Tibial nerve (tissue), 4 donors: ENCODE measurements around the gene AASDH. TPM values are rescaled to one million over a fixed set of nuclear protein-coding genes. Genes with fewer than 3 reads are reported as not detected.

Source experiments
- DNase-seq, 2 donors: peaks; one replicate each; pipeline ENCODE4 v3.0.0-alpha.2; 2019; ENCODE audit warnings: low spot score in 2 of 2
- H3K27ac ChIP-seq, 4 donors: fragments of 200-600 bp; sonication (generic) in 3 of 4; one replicate each; pipeline ENCODE4 v1.5.1; 2017 to 2019; ENCODE audit warnings: mild to moderate bottlenecking in 1 of 4
- H3K27me3 ChIP-seq, 2 donors: fragments of 200-600 bp; sonication (generic) in 1 of 2; one replicate each; pipeline versions ENCODE4 v1.5.1 to v1.6.0; 2017 to 2019
- H3K36me3 ChIP-seq, 3 donors: fragments of 200-600 bp; sonication (generic); one replicate each; pipeline ENCODE4 v1.5.1; 2018 to 2019
- H3K4me1 ChIP-seq, 4 donors: fragments of 200-600 bp; sonication (generic) in 3 of 4; one replicate each; pipeline ENCODE4 v1.5.1; 2017 to 2019
- H3K4me3 ChIP-seq, 4 donors: fragments of 200-600 bp; sonication (generic) in 3 of 4; one replicate each; pipeline ENCODE4 v1.5.1; 2017 to 2019; ENCODE audit warnings: mild to moderate bottlenecking in 1 of 4, moderate library complexity in 1 of 4
- H3K9me3 ChIP-seq, 4 donors: fragments of 200-600 bp; sonication (generic) in 3 of 4; one replicate each; pipeline ENCODE4 v1.5.1; 2017 to 2019
- CTCF ChIP-seq, 5 experiments: fragments of 200-600 bp in 3 of 5; fragments of 450-650 bp in 2 of 5; sonication (generic) in 3 of 5; IDR thresholded peaks; one replicate each; pipeline ENCODE4 v1.5.1; 2016 to 2019; ENCODE audit warnings: antibody characterized with exemption in 5 of 5, mild to moderate bottlenecking in 3 of 5, moderate library complexity in 2 of 5
- EP300 ChIP-seq, 2 donors: sonication (generic); formaldehyde crosslinking; IDR thresholded peaks; one replicate each; pipeline ENCODE4 v1.6.1; 2017; ENCODE audit warnings: antibody characterized with exemption in 2 of 2, mild to moderate bottlenecking in 1 of 2
- POLR2A ChIP-seq, 2 donors: fragments of 450-650 bp; IDR thresholded peaks; one replicate each; pipeline ENCODE4 v1.6.1; 2017; ENCODE audit warnings: antibody characterized with exemption in 2 of 2, mild to moderate bottlenecking in 2 of 2, moderate library complexity in 2 of 2
- WGBS, 2 donors: methylation state at CpG; one replicate each; pipeline ENCODE4 v1.1.5; 2018; 5-methylcytosine and 5-hydroxymethylcytosine counted together
- total RNA-seq, 4 donors: library from RNA; depleted of rRNA; stranded (reverse); fragments of >200 nt; gene quantifications; one replicate each; pipeline ENCODE4 v1.1.0, GENCODE V29; 2016

AASDH gene
- total RNA-seq, 4 donors from 2014 or later = 8.4 to 15.3 (median 12.3) TPM

- Histone ChIP-seq H3K27me3 (no peaks in the 10 kb centered on the region), H3K27ac (no peak overlapping the region), H3K4me3 (no peak overlapping the region), H3K36me3 (no peaks in the 10 kb centered on the region), H3K9me3 (peaks cover 0 to 3% (median 0%) of the 10 kb centered on the region in 4 donors), H3K4me1 (no peaks in the 10 kb centered on the region)
- 31 to 36% methylated on average over 2 of the region's 2 CpGs for WGBS, 2 donors
- TF ChIP-seq POLR2A (IDR thresholded peaks at IDR 0.05) (no peak), CTCF (IDR thresholded peaks at IDR 0.05) (no peak), EP300 (IDR thresholded peaks at IDR 0.05) (no peak)
- DNase-seq = no peak
These were observed 56.6 kb downstream of the AASDH start for GRCh38 chr4:56330691-56331090.

GRCh38 chr4:56326363-56326762, 60.9 kb downstream of the AASDH start:
- 47 to 67% methylated on average over 2 of the region's 2 CpGs for WGBS, 2 donors
- Histone ChIP-seq H3K9me3 (no peaks in the 10 kb centered on the region), H3K4me3 (no peak overlapping the region), H3K27me3 (no peaks in the 10 kb centered on the region), H3K4me1 (peaks cover 0 to 4% (median 0%) of the 10 kb centered on the region in 4 donors), H3K36me3 (no peaks in the 10 kb centered on the region), H3K27ac (no peak overlapping the region)
- no peak for DNase-seq
- no peak for TF ChIP-seq EP300 (IDR thresholded peaks at IDR 0.05)
- TF ChIP-seq POLR2A (IDR thresholded peaks at IDR 0.05) = no peak
- no peak for TF ChIP-seq CTCF (IDR thresholded peaks at IDR 0.05)

- no peak overlapping the region for H3K4me3 ChIP-seq
- H3K27ac ChIP-seq = no peak overlapping the region
- no peak for DNase-seq
- H3K4me1 ChIP-seq = peaks cover 0 to 6% (median 0%) of the 10 kb centered on the region in 4 donors
- H3K27me3 ChIP-seq = no peaks in the 10 kb centered on the region
- H3K36me3 ChIP-seq = no peaks in the 10 kb centered on the region
- WGBS, 2 donors = 69 to 73% methylated on average over 6 to 8 of the region's 8 CpGs
- TF ChIP-seq CTCF (IDR thresholded peaks at IDR 0.05) = no peak
- no peak for TF ChIP-seq EP300 (IDR thresholded peaks at IDR 0.05)
- TF ChIP-seq POLR2A (IDR thresholded peaks at IDR 0.05) = no peak
- no peaks in the 10 kb centered on the region for H3K9me3 ChIP-seq
These were observed 63.2 kb downstream of the AASDH start for GRCh38 chr4:56324011-56324610.

GRCh38 chr4:56323327-56323726, 64.0 kb downstream of the AASDH start:
- Histone ChIP-seq H3K36me3 (no peaks in the 10 kb centered on the region), H3K4me3 (no peak overlapping the region), H3K9me3 (no peaks in the 10 kb centered on the region), H3K27ac (no peak overlapping the region), H3K27me3 (no peaks in the 10 kb centered on the region), H3K4me1 (peaks cover 0 to 6% (median 0%) of the 10 kb centered on the region in 4 donors)
- WGBS, 2 donors = 58 to 76% methylated on average over 10 of the region's 10 CpGs
- no peak for DNase-seq
- TF ChIP-seq CTCF (IDR thresholded peaks at IDR 0.05) = no peak
- no peak for TF ChIP-seq POLR2A (IDR thresholded peaks at IDR 0.05)
- no peak for TF ChIP-seq EP300 (IDR thresholded peaks at IDR 0.05)

GRCh38 chr4:56321251-56321650, 66.0 kb downstream of the AASDH start:
- H3K9me3 ChIP-seq = no peaks in the 10 kb centered on the region
- 43 to 44% methylated on average over 1 of the region's 1 CpG for WGBS, 2 donors
- no peak overlapping the region for H3K4me3 ChIP-seq
- H3K27ac ChIP-seq = no peak overlapping the region
- H3K4me1 ChIP-seq = peaks cover 0 to 6% (median 0%) of the 10 kb centered on the region in 4 donors
- H3K27me3 ChIP-seq = no peaks in the 10 kb centered on the region
- DNase-seq = no peak
- no peak for TF ChIP-seq CTCF (IDR thresholded peaks at IDR 0.05)
- no peak for TF ChIP-seq EP300 (IDR thresholded peaks at IDR 0.05)
- no peak for TF ChIP-seq POLR2A (IDR thresholded peaks at IDR 0.05)
- H3K36me3 ChIP-seq = no peaks in the 10 kb centered on the region
